ENCODE data around the gene TAOK1. TPM values are rescaled to one million over a fixed set of nuclear protein-coding genes. Genes with fewer than 3 reads are reported as not detected.

TAOK1 gene
- total and polyA plus RNA-seq, 2 donors (not counting 1 experiment from before 2014, with no cell fraction given): 9.8 to 80.7 TPM

DNA sequence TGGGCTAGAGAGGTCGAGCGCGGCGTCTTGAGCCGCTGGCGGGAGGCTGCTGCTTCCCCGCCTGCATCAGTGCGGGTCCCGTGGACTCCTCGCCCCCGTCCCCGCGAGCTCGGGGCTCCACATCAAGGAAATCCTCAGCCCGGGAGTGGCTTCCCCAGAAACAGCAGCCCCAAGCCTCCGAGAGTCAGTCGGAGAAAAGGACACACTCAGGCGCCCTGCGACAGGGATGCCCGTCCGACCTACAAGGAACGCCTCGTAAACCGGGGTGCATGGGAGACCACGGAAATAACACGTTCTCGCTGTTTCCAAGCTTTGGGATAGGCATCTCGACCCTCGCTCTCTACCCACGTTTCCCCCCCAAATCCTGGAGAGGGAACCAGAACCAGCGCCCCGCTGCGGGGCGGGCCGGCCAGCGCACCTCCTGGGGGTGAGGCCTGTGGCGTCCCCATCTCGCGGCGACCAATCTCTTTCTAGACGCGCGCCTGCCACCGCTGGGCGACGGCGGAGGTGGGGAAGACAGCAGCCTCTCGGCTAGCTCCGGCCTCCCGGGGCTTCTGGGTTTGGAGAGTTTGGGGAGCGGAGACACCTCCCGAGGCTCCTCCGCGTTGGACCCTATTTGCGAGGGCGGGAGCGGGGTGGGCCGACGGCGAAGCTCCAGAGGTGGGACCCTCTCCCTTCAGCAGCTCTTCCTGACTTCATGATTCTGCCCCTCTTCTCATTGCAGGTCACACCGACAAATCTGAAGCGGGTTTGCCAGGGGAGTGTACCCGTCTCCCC, 177.6 kb downstream of the TAOK1 start:
- Histone ChIP-seq H2AFZ (ENCODE audit: insufficient read depth, low read depth, low read length, poor library complexity, severe bottlenecking) (peak overlapping the region; percentile 87), H3K27me3 (replicated peaks in 1 of 4; ENCODE audit: control extremely low read depth in 1 of 4, control insufficient read depth in 3 of 4, insufficient read depth in 4 of 4, low read length in 3 of 4) (no peaks in the 10 kb centered on the region), H3K4me1 (ENCODE audit: control insufficient read depth in 2 of 2, insufficient read depth in 2 of 2, low read length in 2 of 2) (peaks cover 31 to 42% of the 10 kb centered on the region in 2 donors), H4K20me1 (ENCODE audit: control insufficient read depth, insufficient read depth, low read length, poor library complexity, severe bottlenecking) (no peaks in the 10 kb centered on the region), H3K36me3 (replicated peaks in 1 of 2; ENCODE audit: control extremely low read depth in 1 of 2, control insufficient read depth in 1 of 2, extremely low read depth in 1 of 2, insufficient read depth in 2 of 2, low read length in 1 of 2) (peaks cover 0 to 3% of the 10 kb centered on the region in 2 experiments), H3K4me3 (ENCODE audit: control extremely low read depth in 1 of 5, extremely low read depth in 1 of 5, insufficient read depth in 1 of 5, low read depth in 2 of 5, low read length in 4 of 5) (peak overlapping the region; percentile 64 to 99 (median 80)), H3K79me2 (ENCODE audit: control insufficient read depth, insufficient read depth, low read length) (peaks cover 17% of the 10 kb centered on the region), H3K9ac (ENCODE audit: low read length) (peak overlapping the region; percentile 82), H3K27ac (ENCODE audit: low read length in 2 of 2) (peak overlapping the region; percentile 71 to 76), H3K9me3 (ENCODE audit: control extremely low read depth in 1 of 3, control insufficient read depth in 2 of 3, insufficient read depth in 1 of 3, low read length in 2 of 3) (no peaks in the 10 kb centered on the region), H3K4me2 (replicated peaks; ENCODE audit: low read depth, low read length, poor library complexity, severe bottlenecking) (peak overlapping the region; percentile 100)
- intact Hi-C loops (cut with micrococcal nuclease): loop anchor here (1.0 to 10.0 kb wide), 11 partner anchors 13 to 923 kb away; partner anchors contain the start of genes BLTP2, GIT1, NUFIP2 and PHF12
- Mint-ChIP-seq H3K4me1 (peaks cover 40% of the 10 kb centered on the region), H3K27ac (peak overlapping the region; percentile 97), H3K9me3 (ENCODE audit: insufficient read depth) (no peaks in the 10 kb centered on the region), H3K27me3 (no peaks in the 10 kb centered on the region), H3K4me3 (peak overlapping the region; percentile 99)
- ChIA-PET POLR2A (interaction anchor here (0.6 to 2.9 kb wide), 5 partner anchors 11 to 617 kb away, joined by 3 to 12 read pairs (median 5); partner anchors contain the start of gene ANKRD13B), CTCF (interaction anchor here (0.6 to 24.3 kb wide), 14 partner anchors 9 to 198 kb away, joined by 3 to 336 read pairs (median 4); no protein-coding TSS in a partner anchor)
- WGBS (ENCODE audit: insufficient coverage): under 1% methylated on average over 63 of the region's 63 CpGs
- TF ChIP-seq EZH2 (IDR thresholded peaks at IDR 0.05; ENCODE audit: borderline replicate concordance, insufficient read depth, low read depth, low read length, poor library complexity, severe bottlenecking): no peak
- TF ChIP-seq, protein P1, sequence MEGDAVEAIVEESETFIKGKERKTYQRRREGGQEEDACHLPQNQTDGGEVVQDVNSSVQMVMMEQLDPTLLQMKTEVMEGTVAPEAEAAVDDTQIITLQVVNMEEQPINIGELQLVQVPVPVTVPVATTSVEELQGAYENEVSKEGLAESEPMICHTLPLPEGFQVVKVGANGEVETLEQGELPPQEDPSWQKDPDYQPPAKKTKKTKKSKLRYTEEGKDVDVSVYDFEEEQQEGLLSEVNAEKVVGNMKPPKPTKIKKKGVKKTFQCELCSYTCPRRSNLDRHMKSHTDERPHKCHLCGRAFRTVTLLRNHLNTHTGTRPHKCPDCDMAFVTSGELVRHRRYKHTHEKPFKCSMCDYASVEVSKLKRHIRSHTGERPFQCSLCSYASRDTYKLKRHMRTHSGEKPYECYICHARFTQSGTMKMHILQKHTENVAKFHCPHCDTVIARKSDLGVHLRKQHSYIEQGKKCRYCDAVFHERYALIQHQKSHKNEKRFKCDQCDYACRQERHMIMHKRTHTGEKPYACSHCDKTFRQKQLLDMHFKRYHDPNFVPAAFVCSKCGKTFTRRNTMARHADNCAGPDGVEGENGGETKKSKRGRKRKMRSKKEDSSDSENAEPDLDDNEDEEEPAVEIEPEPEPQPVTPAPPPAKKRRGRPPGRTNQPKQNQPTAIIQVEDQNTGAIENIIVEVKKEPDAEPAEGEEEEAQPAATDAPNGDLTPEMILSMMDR (IDR thresholded peaks at IDR 0.05): peak; percentile 61
- ATAC-seq (ENCODE audit: low read depth): peak; percentile 56
- peak; percentile 90 for DNase-seq

Measured in B cell (primary cell).